ENCODE data around the gene RABGGTA.

GRCh38 chr14:24289649-24290280 is 18.4 kb upstream of the RABGGTA start:
- TF ChIP-seq EZH2 (IDR thresholded peaks at IDR 0.05; ENCODE audit: insufficient read depth, poor library complexity, severe bottlenecking) (no peak), EZH2phosphoT487 (IDR thresholded peaks at IDR 0.05; ENCODE audit: insufficient read depth, low read depth) (no peak)

Measured in GM23248 (cell line).